Colonic mucosa (tissue), 4 donors: ENCODE measurements around the gene SCAMP4. TPM values are rescaled to one million over a fixed set of nuclear protein-coding genes. Genes with fewer than 3 reads are reported as not detected.

ENCODE experiments used
- DNase-seq: peaks from one replicate; pipeline ENCODE4 v3.0.0-alpha.2; 2020
- H3K27ac ChIP-seq: fragments of 200-600 bp; one replicate; pipeline ENCODE4 v1.8.0; 2021
- H3K27me3 ChIP-seq: fragments of 200-600 bp; one replicate; pipeline ENCODE4 v1.8.0; 2021
- H3K36me3 ChIP-seq: fragments of 200-600 bp; one replicate; pipeline ENCODE4 v1.8.0; 2021
- H3K4me1 ChIP-seq: fragments of 200-600 bp; one replicate; pipeline ENCODE4 v1.8.0; 2021; ENCODE audit warnings: mild to moderate bottlenecking
- H3K4me3 ChIP-seq: fragments of 200-600 bp; one replicate; pipeline ENCODE4 v1.8.0; 2021
- H3K9ac ChIP-seq, 2 donors: one replicate each; pipeline ENCODE4 v1.7.0; 2013; ENCODE audit warnings: control low read depth in 2 of 2, low read depth in 2 of 2, low read length in 2 of 2
- H3K9me3 ChIP-seq: fragments of 200-600 bp; one replicate; pipeline ENCODE4 v1.8.0; 2021
- CTCF ChIP-seq: fragments of 200-600 bp; IDR thresholded peaks from one replicate; pipeline ENCODE4 v1.8.0; 2022; ENCODE audit warnings: antibody characterized with exemption, mild to moderate bottlenecking
- intact Hi-C: fragments of 100-400 bp; cut with DNase I; formaldehyde crosslinking; loops from one replicate; pipeline ENCODE4 v1.14.1; 2022
- total RNA-seq, 2 donors: library from RNA; stranded (reverse); fragmentation: NEBNext Ultra II Directional in 1 of 2; extraction: Animal tissue kit (Norgen Biotek cat#: 25700) in 1 of 2; gene quantifications; one replicate each; pipeline ENCODE4 v1.2.1, GENCODE V29; 2021
- donor health status: healthy.
- donor health status: DM: no; HTN: no; CAD: no.
- donor health status: DM: no; HTN: no; CAD: no.

SCAMP4 gene
- total RNA-seq, 2 donors from 2014 or later = 57.4 to 91.8 TPM

GRCh38 chr19:1933244-1933643, 28.0 kb downstream of the SCAMP4 start:
- DNase-seq = no peak
- no peaks in the 10 kb centered on the region for H3K9me3 ChIP-seq
- H3K27ac ChIP-seq = no peak overlapping the region
- intact Hi-C loops = loop anchor here (10.0 kb wide), 2 partner anchors 82 to 142 kb away; partner anchors contain the start of gene BTBD2
- no peak overlapping the region for H3K4me3 ChIP-seq
- no peak for TF ChIP-seq CTCF
- H3K4me1 ChIP-seq = peaks cover 5% of the 10 kb centered on the region
- no peak overlapping the region for H3K9ac ChIP-seq
- no peaks in the 10 kb centered on the region for H3K36me3 ChIP-seq
- H3K27me3 ChIP-seq = no peaks in the 10 kb centered on the region

- H3K9me3 ChIP-seq = no peaks in the 10 kb centered on the region
- H3K27me3 ChIP-seq = no peaks in the 10 kb centered on the region
- no peak overlapping the region for H3K4me3 ChIP-seq
- no peak for TF ChIP-seq CTCF
- no peaks in the 10 kb centered on the region for H3K36me3 ChIP-seq
- H3K4me1 ChIP-seq = peaks cover 5% of the 10 kb centered on the region
- H3K27ac ChIP-seq = no peak overlapping the region
- DNase-seq = no peak
- intact Hi-C loops = loop anchor here (10.0 kb wide), 2 partner anchors 81 to 141 kb away; partner anchors contain the start of gene BTBD2
- H3K9ac ChIP-seq = no peak overlapping the region
Observed at GRCh38 chr19:1933942-1934341, 28.7 kb downstream of the SCAMP4 start.

DNA sequence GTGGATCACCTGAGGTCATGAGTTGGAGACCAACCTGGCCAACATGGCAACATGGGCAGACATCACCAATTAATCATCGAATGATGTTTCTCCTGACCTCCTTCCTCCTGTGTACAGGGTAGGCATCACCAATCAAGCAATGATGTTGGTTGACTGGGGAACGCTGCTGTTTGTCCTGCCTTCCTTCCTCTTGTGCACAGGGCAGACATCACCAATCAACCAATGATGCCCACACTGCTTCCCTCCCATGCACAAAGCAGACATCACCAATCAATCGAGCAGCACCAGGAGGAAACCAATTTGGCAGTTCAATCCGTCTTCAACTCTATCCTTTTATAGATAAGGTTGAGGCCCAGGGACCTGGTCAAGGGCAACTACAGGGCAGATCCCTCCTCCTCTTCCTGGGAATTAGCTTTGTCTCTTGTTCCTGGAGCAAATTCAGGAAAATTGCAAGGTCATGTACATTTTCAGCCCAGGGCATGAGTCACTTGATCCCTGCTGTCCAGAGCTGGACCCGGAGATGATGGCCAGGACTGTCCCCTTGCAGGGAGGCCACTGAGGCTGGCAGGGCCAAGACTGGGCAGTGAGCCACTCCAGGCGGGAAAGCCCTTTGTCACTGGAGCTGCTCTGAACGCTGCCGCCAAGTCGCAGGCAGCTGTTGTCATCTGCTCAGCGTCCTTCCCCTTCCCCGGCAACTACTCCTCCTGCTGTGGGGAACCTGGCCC, 30.4 kb downstream of the SCAMP4 start:
- Histone ChIP-seq H3K27ac (no peak overlapping the region), H3K4me1 (peaks cover 4% of the 10 kb centered on the region), H3K9me3 (no peaks in the 10 kb centered on the region), H3K36me3 (no peaks in the 10 kb centered on the region), H3K4me3 (no peak overlapping the region), H3K27me3 (no peaks in the 10 kb centered on the region), H3K9ac (no peak overlapping the region)
- intact Hi-C loops = loop anchor here (10.0 kb wide), 2 partner anchors 79 to 139 kb away; partner anchors contain the start of gene BTBD2
- TF ChIP-seq CTCF = no peak
- no peak for DNase-seq

GRCh38 chr19:1936430-1936829, 31.2 kb downstream of the SCAMP4 start:
- no peak overlapping the region for H3K27ac ChIP-seq

More at GRCh38 chr19:1936430-1936829, 31.2 kb downstream of the SCAMP4 start:
- Histone ChIP-seq H3K9ac (no peak overlapping the region), H3K4me3 (no peak overlapping the region), H3K27me3 (no peaks in the 10 kb centered on the region), H3K9me3 (no peaks in the 10 kb centered on the region), H3K4me1 (peaks cover 4% of the 10 kb centered on the region), H3K36me3 (no peaks in the 10 kb centered on the region)
- intact Hi-C loops = loop anchor here (10.0 kb wide), 2 partner anchors 78 to 138 kb away; partner anchors contain the start of gene BTBD2
- no peak for TF ChIP-seq CTCF
- no peak for DNase-seq
